HG02763 (cell line): ENCODE measurements around the gene SSMEM1.
"Not testable (repeated sequence)": the region's sequence is repeated elsewhere in the genome, so short reads cannot be mapped to it uniquely, and the experiment has no call there.

ENCODE experiments used
- ATAC-seq: cut with Tn5 transposase; IDR thresholded peaks from one replicate; pipeline ENCODE4 v1.9.1; 2021; ENCODE audit warnings: mild to moderate bottlenecking, moderate library complexity; ENCODE audit not compliant: unreplicated experiment

SSMEM1 gene

GRCh38 chr7:130243486-130243885 is 35.8 kb downstream of the SSMEM1 start:
- ATAC-seq, result not testable (repeated sequence)

DNA sequence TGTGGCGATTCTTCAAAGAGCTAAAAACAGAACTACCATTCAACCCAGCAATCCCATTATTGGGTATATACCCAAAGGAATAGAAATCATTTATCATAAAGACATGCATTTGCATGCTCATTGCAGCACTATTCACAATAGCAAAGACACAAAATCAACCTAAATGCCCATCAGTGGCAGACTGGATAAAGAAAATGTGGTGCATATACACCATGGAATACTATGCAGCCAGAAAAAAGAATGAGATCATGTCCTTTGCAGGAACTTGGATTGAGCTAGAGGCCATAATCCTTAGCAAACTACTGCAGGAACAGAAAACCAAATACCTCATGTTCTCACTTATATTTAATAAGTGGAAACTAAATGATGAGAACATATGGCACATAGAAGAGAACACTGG is 38.8 kb downstream of the SSMEM1 start:
- not testable (repeated sequence) for ATAC-seq

DNA sequence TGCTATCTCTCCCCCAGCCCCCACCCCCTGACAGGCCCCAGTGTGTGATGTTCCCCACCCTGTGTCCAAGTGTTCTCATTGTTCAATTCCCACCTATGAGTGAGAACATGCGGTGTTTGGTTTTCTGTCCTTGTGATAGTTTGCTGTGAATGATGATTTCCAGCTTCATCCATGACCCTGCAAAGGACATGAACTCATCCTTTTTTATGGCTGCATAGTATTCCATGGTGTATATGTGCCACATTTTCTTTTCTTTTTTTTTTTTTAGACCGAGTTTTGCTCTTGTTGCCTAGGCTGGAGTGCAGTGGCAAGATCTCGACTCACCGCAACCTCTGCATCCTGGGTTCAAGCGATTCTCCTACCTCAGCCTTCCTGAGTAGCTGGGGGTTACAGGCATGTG is 41.2 kb downstream of the SSMEM1 start:
- not testable (repeated sequence) for ATAC-seq

DNA sequence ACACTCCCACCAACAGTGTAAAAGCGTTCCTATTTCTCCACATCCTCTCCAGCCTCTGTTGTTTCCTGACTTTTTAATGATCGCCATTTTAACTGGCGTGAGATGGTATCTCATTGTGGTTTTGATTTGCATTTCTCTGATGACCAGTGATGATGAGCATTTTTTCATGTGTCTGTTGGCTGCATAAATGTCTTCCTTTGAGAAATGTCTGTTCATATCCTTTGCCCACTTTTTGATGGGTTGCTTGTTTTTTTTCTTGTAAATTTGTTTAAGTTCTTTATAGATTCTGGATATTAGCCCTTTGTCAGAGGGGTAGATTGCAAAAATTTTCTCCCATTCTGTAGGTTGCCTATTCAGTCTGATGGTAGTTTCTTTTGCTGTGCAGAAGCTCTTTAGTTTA is 42.0 kb downstream of the SSMEM1 start:
- ATAC-seq, result not testable (repeated sequence)

DNA sequence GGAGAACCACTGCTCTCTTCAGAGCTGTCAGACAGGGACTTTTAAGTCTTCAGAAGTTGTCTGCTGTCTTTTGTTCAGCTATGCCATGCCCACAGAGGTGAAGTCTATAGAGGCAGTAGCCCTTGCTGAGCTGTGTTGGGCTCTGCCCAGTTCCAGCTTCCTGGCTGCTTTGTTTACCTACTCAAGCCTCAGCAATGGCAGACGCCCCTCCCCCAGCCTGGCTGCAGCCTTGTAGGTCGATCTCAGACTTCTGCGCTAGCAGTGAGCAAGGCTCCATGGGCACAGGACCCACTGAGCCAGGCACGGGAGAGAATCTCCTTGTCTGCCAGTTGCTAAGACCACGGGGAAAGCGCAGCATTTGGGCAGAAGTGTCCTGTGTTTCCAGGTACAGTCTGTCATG is 46.9 kb downstream of the SSMEM1 start:
- no peak for ATAC-seq

DNA sequence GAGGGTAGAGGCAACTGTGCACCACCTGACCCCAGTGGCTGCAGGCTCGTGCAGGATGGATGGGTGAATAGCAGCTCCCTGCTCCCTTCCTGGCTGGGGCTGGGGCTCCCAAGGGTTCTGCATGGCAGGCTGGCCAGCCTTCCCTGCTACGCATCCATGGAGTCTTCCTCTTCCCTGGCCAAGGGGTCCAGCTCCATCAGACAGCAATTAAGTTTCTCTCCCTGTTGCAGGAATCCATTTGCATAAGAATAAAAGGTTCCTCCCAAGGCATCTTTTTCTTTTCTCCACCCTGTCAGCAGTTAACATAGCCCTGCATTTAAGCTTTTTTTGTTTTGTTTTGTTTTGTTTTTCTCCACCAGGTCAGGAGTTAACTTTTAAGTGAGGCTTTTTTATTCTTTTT is 49.0 kb downstream of the SSMEM1 start:
- ATAC-seq, result no peak

GRCh38 chr7:130258494-130259078 is 50.9 kb downstream of the SSMEM1 start:
- ATAC-seq, result no peak

- no peak for ATAC-seq
Measured at GRCh38 chr7:130262448-130262847, 54.8 kb downstream of the SSMEM1 start.

- no peak for ATAC-seq
Measured at GRCh38 chr7:130263130-130263529, 55.5 kb downstream of the SSMEM1 start.
